ENCODE results near the gene DYRK4. TPM values are rescaled to one million over a fixed set of nuclear protein-coding genes. Genes with fewer than 3 reads are reported as not detected.

The DYRK4 gene
- total and polyA plus RNA-seq, 2 of the 13 experiments (the other 11 are each of a cell fraction or from before 2014, with no cell fraction given) = 29.4 to 40.2 TPM

GRCh38 chr12:4649358-4649661 lies 87.3 kb downstream of the DYRK4 start:
- Histone ChIP-seq H3K4me1 (ENCODE audit: insufficient read depth, low read length) (peaks cover 39% of the 10 kb centered on the region), H3K27ac (ENCODE audit: extremely low read length, insufficient read depth, low read length) (peak overlapping the region; percentile 67), H3K36me3 (replicated peaks in 1 of 2; ENCODE audit: control insufficient read depth in 1 of 2, insufficient read depth in 2 of 2, low read length in 2 of 2) (peaks cover 0 to 3% of the 10 kb centered on the region in 2 experiments; a peak in 2 of 5 replicates), H3K4me3 (replicated peaks in 1 of 3; ENCODE audit: insufficient read depth in 1 of 3, low read depth in 2 of 3, low read length in 3 of 3) (peak overlapping the region; percentile 83 to 97 (median 87)), H2AFZ (ENCODE audit: low read length) (peak overlapping the region; percentile 99), H3K27me3 (ENCODE audit: control insufficient read depth in 1 of 2, insufficient read depth in 2 of 2, low read length in 2 of 2) (no peaks in the 10 kb centered on the region; a peak in 2 of 5 replicates), H4K20me1 (ENCODE audit: insufficient read depth, low read length) (no peaks in the 10 kb centered on the region), H3K4me2 (ENCODE audit: low read depth, low read length) (peak overlapping the region; percentile 79), H3K9ac (ENCODE audit: insufficient read depth, low read depth, low read length) (peak overlapping the region; percentile 94), H3K79me2 (ENCODE audit: insufficient read depth, low read length) (peaks cover 47% of the 10 kb centered on the region), H3K9me3 (ENCODE audit: low read length) (no peaks in the 10 kb centered on the region)
- intact Hi-C loops (cut with micrococcal nuclease; ENCODE audit: unreplicated experiment) (loop anchor here (2.0 kb wide), 2 partner anchors 45 to 71 kb away; no protein-coding TSS in a partner anchor), in situ Hi-C loops (cut with HindIII; ENCODE audit: extremely low pct_ligation_motif_present, low pct_unique_long_range_greater_than_20kb) (no loop called here)
- DNase-seq (ENCODE audit: low spot score) (peak; percentile 4), FAIRE-seq (no peak), ATAC-seq (no peak)
- ChIA-PET CTCF (ENCODE audit: low intra/inter-chr PET ratio, low total read pairs) (no interaction called here), POLR2A (interaction anchor here (0.8 to 0.9 kb wide), 3 partner anchors 10 to 638 kb away, joined by 3 to 4 read pairs (median 4); no protein-coding TSS in a partner anchor)
- WGBS (ENCODE audit: low lambda C conversion rate) = 0% methylated on average over 6 of the region's 6 CpGs
- BruUV-seq (replicated peaks) = no TSS peak
- TF ChIP-seq ASH2L (IDR thresholded peaks at IDR 0.05; ENCODE audit: insufficient read length, low read depth, low read length) (peak; percentile 64), ZNF609 (CRISPR knock-in tag; IDR thresholded peaks at IDR 0.05; ENCODE audit: borderline replicate concordance) (no peak), HDAC1 (CRISPR knock-in tag; IDR thresholded peaks at IDR 0.05) (peak; percentile 8; the same call in 1 of the 2 replicates), DNMT3B (CRISPR knock-in tag; conservative IDR thresholded peaks at IDR 0.05) (0 out of 2 replicates have a peak, but pooled peaks have one; percentile 4), ZSCAN5A (CRISPR knock-in tag; IDR thresholded peaks at IDR 0.05; ENCODE audit: borderline replicate concordance) (0 out of 2 replicates have a peak, but pooled peaks have one; percentile 4)
